22Rv1 (cell line): ENCODE results near the gene KDM3B.

Experiments used
- ZFX ChIP-seq: fragments of 450-650 bp; IDR thresholded peaks from 2 replicates; pipeline ENCODE4 v1.6.1; 2017; ENCODE audit warnings: antibody characterized with exemption, borderline replicate concordance
- TF ChIP-seq, protein P1 (sequence below): fragments of 450-650 bp; IDR thresholded peaks from 2 replicates; pipeline ENCODE4 v1.5.1; 2017; ENCODE audit warnings: mild to moderate bottlenecking

DNA sequence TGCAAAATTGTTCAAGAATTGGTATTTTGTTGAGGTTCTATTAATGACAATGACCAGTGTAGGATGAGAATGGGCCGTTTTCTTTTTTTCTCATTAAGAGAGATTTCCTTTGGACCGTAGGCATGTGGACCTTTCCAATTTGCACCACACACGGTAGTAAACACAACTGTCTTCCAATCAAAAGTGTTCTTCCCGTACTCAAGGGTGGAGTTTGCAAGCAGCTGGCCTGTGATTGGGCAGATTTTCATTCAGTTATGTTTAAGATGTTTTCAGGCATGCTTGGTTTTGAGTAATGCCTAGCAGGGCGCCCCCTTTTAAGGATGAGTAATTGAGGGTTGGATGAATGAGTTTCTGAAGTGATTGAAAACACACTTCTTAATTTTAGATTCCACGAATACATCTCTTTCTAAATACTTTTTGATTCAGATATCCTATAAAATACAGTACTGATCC, 2.5 kb downstream of the KDM3B start:
- TF ChIP-seq, protein P1, sequence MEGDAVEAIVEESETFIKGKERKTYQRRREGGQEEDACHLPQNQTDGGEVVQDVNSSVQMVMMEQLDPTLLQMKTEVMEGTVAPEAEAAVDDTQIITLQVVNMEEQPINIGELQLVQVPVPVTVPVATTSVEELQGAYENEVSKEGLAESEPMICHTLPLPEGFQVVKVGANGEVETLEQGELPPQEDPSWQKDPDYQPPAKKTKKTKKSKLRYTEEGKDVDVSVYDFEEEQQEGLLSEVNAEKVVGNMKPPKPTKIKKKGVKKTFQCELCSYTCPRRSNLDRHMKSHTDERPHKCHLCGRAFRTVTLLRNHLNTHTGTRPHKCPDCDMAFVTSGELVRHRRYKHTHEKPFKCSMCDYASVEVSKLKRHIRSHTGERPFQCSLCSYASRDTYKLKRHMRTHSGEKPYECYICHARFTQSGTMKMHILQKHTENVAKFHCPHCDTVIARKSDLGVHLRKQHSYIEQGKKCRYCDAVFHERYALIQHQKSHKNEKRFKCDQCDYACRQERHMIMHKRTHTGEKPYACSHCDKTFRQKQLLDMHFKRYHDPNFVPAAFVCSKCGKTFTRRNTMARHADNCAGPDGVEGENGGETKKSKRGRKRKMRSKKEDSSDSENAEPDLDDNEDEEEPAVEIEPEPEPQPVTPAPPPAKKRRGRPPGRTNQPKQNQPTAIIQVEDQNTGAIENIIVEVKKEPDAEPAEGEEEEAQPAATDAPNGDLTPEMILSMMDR = no peak
- no peak for TF ChIP-seq ZFX
